ENCODE measurements around the gene IGHMBP2.

IGHMBP2 gene

DNA sequence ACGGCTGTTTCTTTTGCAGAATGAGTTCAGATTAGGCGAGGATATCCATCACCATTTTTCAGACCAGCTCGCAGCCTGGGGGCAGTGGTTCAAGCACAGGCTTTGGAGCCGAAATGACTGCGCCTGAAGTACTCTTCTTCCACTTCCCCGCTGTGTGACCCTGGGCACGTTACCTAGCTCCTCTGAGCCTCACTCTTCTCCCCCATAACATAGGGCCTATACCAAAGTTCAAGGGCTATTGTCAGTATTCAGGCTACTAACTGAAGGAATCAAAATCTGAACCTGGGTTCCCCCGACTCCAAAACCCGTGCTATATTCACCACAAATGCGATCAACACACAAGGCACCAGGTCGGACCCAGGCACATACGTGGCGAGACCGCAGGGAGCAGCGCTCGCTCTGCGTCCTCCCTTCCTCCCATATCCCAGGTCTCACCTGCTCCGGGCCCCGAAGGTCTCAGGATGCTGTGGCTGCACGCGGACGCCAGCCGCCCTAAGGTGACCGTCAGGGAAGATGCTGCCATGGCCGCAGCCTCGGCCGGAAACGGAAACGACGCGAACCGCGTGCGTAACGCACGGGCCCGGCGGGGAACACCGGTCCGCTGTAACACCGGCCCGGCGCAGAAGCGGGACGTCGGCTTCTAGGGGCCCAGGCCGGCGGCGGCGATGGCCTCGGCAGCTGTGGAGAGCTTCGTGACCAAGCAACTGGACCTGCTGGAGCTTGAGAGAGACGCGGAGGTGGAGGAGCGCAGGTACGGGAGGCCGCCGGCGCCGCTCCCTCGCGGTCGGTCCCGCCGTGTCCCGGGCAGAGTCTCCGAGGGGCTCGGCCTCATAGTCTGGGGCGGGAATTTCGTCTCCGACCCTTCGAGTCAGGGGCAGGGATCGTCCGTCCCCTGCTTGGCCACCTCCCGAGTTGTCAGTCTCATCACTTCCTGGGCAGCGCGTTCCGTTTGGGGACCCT, at the start of gene IGHMBP2, which contains the start of gene MRPL21 (continued):
- TF ChIP-seq ZNF518A (tag by site-specific recombination; conservative IDR thresholded peaks at IDR 0.05; ENCODE audit: low read depth) (peak; percentile 38; the same call in 1 of the 2 replicates), ZNF626 (tag by site-specific recombination; IDR thresholded peaks at IDR 0.05) (no peak), ZBTB21 (tag by site-specific recombination; IDR thresholded peaks at IDR 0.05) (no peak), ZNF404 (tag by site-specific recombination; IDR thresholded peaks at IDR 0.05) (no peak), ZBTB7A (tag by site-specific recombination; IDR thresholded peaks at IDR 0.05; ENCODE audit: low read depth) (peak; percentile 73), ZNF621 (tag by site-specific recombination; IDR thresholded peaks at IDR 0.05) (no peak), ZNF600 (tag by site-specific recombination; IDR thresholded peaks at IDR 0.05) (peak; percentile 64), ZNF10 (tag by site-specific recombination; IDR thresholded peaks at IDR 0.05) (peak; percentile 61; the same call in 1 of the 2 replicates), PRDM2 (tag by site-specific recombination; IDR thresholded peaks at IDR 0.05; ENCODE audit: borderline replicate concordance) (peak; percentile 65; the same call in 1 of the 2 replicates), WT1 (tag by site-specific recombination; IDR thresholded peaks at IDR 0.05) (no peak), PRDM6 (tag by site-specific recombination; IDR thresholded peaks at IDR 0.05) (no peak), ZNF791 (tag by site-specific recombination; IDR thresholded peaks at IDR 0.05) (no peak), ZNF707 (tag by site-specific recombination; IDR thresholded peaks at IDR 0.05) (no peak), RBAK (tag by site-specific recombination; IDR thresholded peaks at IDR 0.05) (no peak)
- TF ChIP-seq, protein P1, sequence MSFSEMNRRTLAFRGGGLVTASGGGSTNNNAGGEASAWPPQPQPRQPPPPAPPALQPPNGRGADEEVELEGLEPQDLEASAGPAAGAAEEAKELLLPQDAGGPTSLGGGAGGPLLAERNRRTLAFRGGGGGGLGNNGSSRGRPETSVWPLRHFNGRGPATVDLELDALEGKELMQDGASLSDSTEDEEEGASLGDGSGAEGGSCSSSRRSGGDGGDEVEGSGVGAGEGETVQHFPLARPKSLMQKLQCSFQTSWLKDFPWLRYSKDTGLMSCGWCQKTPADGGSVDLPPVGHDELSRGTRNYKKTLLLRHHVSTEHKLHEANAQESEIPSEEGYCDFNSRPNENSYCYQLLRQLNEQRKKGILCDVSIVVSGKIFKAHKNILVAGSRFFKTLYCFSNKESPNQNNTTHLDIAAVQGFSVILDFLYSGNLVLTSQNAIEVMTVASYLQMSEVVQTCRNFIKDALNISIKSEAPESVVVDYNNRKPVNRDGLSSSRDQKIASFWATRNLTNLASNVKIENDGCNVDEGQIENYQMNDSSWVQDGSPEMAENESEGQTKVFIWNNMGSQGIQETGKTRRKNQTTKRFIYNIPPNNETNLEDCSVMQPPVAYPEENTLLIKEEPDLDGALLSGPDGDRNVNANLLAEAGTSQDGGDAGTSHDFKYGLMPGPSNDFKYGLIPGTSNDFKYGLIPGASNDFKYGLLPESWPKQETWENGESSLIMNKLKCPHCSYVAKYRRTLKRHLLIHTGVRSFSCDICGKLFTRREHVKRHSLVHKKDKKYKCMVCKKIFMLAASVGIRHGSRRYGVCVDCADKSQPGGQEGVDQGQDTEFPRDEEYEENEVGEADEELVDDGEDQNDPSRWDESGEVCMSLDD (tag by site-specific recombination; IDR thresholded peaks at IDR 0.05), result no peak
- TF ChIP-seq, protein P2, sequence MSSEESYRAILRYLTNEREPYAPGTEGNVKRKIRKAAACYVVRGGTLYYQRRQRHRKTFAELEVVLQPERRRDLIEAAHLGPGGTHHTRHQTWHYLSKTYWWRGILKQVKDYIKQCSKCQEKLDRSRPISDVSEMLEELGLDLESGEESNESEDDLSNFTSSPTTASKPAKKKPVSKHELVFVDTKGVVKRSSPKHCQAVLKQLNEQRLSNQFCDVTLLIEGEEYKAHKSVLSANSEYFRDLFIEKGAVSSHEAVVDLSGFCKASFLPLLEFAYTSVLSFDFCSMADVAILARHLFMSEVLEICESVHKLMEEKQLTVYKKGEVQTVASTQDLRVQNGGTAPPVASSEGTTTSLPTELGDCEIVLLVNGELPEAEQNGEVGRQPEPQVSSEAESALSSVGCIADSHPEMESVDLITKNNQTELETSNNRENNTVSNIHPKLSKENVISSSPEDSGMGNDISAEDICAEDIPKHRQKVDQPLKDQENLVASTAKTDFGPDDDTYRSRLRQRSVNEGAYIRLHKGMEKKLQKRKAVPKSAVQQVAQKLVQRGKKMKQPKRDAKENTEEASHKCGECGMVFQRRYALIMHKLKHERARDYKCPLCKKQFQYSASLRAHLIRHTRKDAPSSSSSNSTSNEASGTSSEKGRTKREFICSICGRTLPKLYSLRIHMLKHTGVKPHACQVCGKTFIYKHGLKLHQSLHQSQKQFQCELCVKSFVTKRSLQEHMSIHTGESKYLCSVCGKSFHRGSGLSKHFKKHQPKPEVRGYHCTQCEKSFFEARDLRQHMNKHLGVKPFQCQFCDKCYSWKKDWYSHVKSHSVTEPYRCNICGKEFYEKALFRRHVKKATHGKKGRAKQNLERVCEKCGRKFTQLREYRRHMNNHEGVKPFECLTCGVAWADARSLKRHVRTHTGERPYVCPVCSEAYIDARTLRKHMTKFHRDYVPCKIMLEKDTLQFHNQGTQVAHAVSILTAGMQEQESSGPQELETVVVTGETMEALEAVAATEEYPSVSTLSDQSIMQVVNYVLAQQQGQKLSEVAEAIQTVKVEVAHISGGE (tag by site-specific recombination; conservative IDR thresholded peaks at IDR 0.05; ENCODE audit: low read depth), result peak; percentile 99
- TF ChIP-seq, protein P3, sequence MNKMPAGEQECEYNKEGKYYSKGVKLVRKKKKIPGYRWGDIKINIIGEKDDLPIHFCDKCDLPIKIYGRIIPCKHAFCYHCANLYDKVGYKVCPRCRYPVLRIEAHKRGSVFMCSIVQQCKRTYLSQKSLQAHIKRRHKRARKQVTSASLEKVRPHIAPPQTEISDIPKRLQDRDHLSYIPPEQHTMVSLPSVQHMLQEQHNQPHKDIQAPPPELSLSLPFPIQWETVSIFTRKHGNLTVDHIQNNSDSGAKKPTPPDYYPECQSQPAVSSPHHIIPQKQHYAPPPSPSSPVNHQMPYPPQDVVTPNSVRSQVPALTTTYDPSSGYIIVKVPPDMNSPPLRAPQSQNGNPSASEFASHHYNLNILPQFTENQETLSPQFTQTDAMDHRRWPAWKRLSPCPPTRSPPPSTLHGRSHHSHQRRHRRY (tag by site-specific recombination; IDR thresholded peaks at IDR 0.05), result 0 out of 2 replicates have a peak, but pooled peaks have one; percentile 14
